ENCODE results near the gene STEAP1.
"Not testable (repeated sequence)": the region's sequence is repeated elsewhere in the genome, so short reads cannot be mapped to it uniquely, and the experiment has no call there.

The STEAP1 gene

DNA sequence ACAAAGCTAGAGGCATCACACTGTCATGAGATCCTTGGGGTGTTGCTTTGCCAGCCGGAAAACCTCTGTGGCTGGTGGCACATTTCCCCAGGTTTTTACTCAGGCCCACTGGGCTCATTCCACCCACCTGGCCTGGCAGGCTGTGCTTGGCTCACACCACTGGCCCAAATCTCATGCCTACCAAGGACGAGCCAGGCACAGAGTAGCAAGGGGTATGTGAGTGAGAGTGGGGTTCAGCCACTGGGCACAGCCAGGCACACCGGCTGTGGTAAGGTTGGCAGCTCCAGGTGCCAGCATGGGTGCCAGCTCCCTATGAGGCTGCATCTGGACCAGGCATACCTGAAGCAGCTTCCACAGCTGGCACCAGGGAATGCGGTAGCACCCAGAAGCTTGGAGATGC, 21.4 kb downstream of the STEAP1 start:
- DNase-seq: no peak

GRCh38 chr7:90176195-90176594, 21.9 kb downstream of the STEAP1 start:
- no peak for DNase-seq

- DNase-seq: no peak
These were observed 23.9 kb downstream of the STEAP1 start for GRCh38 chr7:90178166-90178565.

DNA sequence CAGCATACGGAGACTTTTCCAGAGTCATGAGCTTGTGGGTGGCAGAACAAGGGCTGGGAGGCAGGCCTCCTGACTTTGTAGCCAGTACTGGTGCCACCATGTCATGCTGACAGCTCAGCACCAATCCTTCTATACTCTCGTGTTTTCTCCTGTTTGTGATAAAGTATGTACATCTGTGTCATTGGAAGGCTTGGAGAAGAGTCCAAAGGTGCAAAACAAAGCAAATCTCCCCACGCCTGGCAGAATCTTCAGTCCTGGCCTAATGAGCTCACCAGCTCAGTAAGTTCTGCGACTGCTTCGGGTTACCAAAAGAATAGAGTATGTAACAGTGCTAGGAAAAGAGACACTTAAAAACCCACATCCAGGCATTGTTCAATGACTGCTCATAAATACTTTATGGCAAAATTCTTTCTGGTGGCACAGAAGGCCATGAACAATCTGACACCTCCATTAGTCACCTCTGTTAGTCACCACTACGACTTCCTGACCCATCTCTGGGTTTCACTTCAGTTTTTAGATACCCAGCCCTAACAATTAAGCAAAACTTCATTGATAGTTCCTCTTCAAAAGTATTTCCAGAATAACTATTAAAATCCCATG, 24.5 kb downstream of the STEAP1 start:
- no peak for DNase-seq

DNA sequence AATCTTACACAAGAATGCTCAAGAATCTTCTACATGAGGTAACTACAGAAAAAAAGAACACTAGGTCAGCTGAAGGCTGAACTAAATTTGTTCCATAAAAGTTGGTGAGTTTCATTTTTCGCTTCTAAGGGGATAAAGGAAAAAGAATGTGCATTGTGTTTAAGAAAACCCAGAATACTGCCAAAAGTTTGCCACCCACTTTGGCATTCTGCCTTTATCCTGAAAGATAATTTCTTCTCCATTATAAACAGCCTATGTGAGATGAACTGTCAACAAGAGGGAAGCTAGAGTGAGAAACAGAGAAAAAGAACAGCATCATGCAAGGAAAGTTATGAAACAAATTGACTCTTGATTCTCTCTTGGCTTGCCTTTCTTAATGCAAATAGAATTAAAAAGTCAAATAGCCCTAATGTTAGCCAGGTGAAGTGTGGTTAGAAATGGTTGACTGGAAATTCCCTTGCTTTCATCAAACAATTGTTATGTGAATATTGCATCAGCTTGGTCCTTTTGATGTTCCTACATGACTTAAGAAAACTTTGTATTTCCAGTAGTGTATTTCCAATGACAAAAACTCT, 25.8 kb downstream of the STEAP1 start:
- no peak for DNase-seq

DNA sequence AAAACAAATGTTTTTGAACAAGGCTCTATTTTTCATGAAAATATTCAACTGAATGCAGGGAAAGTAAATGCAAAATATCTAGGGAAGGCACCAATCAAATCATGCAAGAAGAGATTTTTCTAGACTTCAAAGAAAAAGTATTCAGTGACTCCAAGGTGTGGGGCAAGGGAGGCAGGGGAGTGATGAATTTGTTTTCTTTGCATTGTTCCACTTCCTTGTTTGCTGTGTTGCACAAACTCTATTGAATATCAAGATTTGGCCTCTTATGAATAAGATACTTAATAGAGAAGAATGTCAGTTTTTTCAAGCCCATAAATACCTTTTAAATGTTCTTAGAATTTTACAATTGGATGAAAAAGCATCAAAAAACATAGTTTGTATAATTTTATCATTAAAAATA, 26.4 kb downstream of the STEAP1 start:
- DNase-seq: no peak

GRCh38 chr7:90181485-90181884, 27.2 kb downstream of the STEAP1 start:
- DNase-seq: no peak

DNA sequence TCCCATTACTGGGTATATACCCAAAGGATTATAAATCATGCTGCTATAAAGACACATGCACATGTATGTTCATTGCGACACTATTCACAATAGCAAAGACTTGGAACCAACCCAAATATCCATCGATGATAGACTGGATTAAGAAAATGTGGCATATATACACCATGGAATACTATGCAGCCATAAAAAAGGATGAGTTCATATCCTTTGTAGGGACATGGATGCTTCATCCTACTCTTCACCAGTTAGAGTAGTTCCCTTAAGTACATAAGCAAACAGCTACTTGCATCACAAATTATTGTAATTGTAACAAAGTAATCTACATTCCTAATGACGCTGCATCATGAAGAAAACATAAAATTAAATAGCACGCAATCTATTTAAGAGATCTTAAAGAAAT, 32.0 kb downstream of the STEAP1 start:
- DNase-seq: not testable (repeated sequence)

DNA sequence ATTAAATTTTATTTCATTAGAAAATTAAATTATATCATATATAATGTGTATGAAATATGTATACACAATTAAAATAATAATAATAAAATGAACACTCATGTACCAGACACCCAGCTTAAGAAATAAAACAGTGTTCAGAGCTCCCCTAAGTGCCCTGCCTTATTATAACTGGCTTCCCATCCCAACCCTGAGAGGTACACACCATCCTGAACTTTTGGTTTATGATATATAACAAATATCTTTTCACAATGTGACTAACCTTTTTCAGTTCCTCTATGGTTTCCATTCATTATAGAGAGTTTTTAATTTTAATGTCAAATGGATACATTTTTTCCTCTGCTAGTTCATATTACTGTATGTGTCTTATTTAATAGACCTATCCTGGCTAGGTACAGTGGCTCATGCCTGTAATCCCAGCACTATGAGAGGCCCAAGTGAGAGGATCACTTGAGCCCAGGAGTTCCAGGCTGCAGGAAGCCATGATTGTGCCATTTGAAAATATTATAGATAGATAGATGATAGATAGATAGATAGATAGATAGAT, 33.3 kb downstream of the STEAP1 start:
- DNase-seq: no peak

DNA sequence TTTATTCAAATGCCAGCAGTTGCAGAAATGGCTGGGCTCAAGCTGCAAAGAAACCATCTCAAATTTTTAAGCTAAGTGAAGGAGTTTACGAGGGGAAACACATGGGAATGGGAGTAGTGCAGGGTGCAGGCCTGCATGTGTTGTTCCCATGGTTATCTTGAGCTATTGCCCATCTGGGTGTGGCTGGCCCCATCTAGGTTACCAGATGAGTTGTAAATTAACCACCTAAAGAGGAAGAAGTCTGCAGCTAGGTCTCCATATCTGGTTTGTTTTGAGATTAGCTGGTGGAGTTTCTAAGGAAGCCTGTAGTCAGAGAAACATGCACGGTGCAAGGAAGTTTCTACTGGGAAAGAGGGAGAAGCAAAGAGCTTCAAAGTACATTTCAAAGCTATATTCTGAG, 34.0 kb downstream of the STEAP1 start:
- no peak for DNase-seq

DNA sequence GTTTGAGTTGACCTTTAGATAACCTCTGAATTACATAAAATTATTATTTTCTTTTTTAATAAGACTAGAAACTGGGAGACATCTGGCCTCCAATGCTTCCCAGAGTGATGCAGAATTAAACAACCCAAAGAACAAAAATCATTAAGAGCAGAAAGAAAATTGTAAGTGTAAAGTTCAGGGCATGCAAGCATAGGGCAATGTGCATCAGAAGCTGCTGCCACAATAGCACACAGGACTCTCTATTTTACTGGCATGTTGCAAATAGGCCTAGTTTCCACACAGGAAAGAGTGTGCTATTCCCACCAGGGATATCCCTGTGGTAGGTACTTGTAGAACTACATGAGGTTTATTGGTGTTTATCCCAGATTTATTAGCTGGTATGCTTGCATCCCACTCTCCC, 36.7 kb downstream of the STEAP1 start:
- no peak for DNase-seq

- DNase-seq: no peak
These were observed 37.4 kb downstream of the STEAP1 start for GRCh38 chr7:90191648-90192047.

DNA sequence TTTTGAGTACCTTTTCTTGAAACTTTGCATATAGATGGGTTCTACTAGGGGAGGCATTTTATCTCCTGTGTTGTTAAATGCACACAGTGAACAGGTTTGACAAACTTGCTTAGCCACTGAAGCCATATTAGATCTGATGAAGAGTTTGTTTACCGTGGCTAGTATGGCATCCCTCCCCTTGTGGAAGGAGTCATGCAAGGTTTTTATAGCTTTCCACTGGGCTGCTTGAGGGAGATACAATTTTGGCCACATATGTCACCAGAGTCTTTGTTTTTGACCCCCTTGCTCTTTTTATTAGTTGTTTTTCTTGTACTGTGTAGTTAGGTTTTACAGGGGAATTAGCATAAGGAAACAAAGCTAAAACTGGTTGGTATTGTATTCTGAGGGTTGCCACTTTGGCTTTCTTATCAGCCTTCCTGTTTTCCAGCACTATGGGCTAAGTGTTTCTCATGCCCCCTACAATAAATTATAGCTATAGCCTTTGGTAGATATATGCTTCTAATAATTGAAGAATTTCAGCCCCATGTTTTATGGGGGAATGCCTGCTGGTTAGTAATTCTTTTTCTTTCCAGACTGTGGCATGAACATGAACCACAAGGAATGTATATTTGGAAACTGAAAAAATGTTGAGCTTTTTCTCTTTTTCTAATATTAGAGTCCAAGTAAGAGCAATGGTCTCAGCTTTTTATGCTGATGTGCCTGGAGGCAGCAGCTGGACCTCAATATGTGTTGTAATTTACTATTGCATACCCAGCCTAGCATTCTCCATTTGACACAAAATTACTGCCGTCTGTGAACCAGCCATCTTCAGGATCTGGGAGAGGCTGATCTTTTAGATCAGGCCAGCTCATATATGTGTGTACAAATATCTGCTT, 38.8 kb downstream of the STEAP1 start:
- no peak for DNase-seq

DNA sequence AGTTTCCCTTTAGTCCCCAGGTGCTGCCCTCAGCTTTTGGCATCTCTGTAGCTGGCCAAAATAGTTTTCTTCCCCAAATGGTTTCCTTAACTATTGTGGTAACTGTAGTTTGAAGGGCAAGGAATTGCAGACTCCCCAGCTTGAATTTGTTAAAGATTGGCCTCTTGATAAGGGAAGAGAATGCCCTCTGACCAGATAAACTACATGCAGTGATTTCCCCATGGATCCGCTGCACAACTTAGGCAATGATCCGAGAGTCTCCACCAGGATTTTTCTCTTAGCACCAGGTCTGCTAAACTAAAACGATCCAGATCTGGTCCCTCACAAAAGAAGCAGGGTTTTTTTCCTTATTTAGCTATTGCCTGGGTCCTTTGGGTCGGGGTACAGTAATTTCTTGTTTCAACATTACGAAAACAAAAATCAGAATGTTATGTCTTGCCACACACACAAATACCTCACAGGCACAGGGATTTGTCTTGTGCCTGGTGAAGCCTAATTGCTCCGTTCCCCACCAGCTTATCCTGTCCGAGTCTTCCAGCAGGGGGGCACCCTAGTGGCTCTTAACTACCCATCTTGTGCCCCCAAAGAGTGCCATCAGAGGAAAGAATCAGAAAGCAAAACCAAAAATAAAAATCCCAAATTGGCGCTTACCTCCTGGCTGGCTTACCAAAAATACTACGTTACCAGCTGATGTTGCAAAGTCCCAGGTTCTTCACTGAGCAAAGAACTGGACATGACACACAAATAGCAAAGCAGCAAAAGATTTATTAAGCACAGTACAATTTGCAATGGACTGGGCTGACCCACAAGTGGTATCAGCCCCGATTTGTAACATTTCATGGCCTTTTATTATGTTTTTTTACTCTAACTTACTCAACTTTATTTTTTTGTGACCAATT, 40.9 kb downstream of the STEAP1 start:
- no peak for DNase-seq

GRCh38 chr7:90201500-90202195, 47.4 kb downstream of the STEAP1 start:
- DNase-seq: no peak

DNA sequence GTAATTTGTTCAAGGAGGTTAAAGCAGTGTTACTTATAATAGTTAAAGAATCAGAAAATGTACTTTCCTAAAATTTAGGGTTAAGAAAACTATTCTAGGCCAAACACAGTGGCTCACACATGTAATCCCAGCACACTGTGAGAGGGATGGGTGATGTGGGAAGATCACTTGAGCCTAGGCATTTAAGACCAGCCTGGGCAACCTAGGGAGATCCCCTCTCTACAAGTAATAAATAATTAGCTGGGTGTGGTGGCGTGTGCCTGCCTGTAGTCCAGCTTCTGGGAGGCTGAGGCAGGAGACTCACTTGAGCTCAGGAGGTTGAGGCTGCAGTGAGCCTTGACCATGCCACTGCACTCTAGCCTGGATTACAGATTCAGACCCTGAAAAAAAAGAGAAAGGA, 53.7 kb downstream of the STEAP1 start:
- no peak for DNase-seq

GRCh38 chr7:90209776-90210175, 55.5 kb downstream of the STEAP1 start:
- no peak for DNase-seq

GRCh38 chr7:90210475-90210874, 56.2 kb downstream of the STEAP1 start:
- DNase-seq: no peak

DNA sequence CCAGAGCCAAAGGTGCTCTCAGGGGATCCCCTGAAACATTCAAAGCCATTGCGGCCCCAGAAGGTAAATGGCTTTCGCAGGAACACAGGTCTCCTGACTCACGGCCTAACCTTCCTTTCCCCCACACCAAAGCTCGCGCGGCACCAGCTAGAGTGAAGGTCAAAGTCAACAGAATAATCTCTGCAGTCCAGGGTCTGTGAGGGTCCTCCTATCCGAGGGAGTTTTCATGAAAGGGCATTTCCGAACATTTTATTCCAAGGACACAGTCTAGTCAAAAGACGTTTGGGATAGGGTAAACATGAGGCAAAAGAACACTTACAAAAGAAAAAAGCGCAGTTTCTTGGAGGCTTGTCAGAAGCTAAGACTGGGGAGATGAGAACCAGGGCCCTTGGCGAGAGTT, 56.7 kb downstream of the STEAP1 start:
- no peak for DNase-seq

DNA sequence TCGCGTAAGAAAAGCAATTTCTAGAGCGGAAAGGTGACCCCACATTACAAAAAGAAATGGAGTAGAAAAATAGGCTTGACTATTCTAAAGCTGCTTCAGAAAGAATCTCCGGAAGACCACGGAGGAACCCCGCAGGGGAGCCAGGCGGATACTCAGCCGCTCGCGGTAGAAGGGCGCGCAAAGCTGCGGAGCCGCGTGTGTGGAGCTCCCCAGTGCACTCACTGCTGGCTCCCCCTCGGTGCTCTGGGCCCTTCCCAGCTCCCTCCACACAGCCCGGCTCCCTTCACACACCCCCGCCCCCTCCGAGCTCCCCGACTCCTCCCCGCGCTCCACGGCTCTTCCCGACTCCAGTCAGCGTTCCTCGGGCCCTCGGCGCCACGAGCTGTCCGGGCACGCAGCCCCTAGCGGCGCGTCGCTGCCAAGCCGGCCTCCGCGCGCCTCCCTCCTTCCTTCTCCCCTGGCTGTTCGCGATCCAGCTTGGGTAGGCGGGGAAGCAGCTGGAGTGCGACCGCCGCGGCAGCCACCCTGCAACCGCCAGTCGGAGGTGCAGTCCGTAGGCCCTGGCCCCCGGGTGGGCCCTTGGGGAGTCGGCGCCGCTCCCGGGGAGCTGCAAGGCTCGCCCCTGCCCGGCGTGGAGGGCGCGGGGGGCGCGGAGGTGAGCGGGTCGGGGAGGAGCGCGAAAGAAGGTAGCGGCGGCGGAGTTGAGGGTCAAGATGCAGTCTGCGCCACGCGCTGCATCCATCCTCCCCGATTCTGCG, 57.3 kb downstream of the STEAP1 start, which contains the start of gene STEAP2:
Gene STEAP2 (plus strand): TSS at position 350 of the 758 bp plus-strand sequence. CDS start 13,343 bp downstream, outside the sequence.
- DNase-seq: peak; percentile 84 to 88

DNA sequence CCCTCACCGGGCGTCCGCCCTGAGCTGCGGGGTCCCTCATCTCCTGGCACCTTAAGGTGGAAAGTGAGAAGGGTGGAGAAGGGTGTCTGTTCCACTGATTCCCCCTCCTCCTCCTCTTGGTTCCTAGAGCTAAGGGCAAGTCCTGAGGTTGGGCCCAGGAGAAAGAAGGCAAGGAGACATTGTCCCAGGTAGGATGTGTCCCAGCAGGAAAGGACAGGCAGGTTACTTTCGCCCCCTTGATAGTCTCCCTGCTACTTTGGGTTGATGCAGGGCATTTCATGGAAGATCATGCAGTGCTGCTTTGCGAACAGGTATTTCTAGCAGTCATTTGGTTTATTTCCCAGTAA, 57.9 kb downstream of the STEAP1 start:
- DNase-seq: peak in 1 of 2 experiments; percentile 39

Measured in NCI-H524 (cell line).